GM06990 (cell line): ENCODE results near the gene WAC.

Source experiments
- DNase-seq: peaks from one replicate; pipeline ENCODE4 v3.0.0-alpha.2; 2011; ENCODE audit not compliant: insufficient read length; ENCODE audit errors: extremely low read depth
- H3K27me3 ChIP-seq: replicated peaks from 2 replicates; pipeline ENCODE4 v1.6.0; 2011; ENCODE audit warnings: low read length; ENCODE audit not compliant: control insufficient read depth, insufficient read depth
- H3K36me3 ChIP-seq: 2 replicates; pipeline ENCODE4 v1.5.1; 2011; ENCODE audit warnings: low read length; ENCODE audit not compliant: control insufficient read depth, insufficient read depth
- H3K4me3 ChIP-seq: replicated peaks from 2 replicates; pipeline ENCODE4 v1.5.1; 2011; ENCODE audit warnings: low read depth, mild to moderate bottlenecking, control low read depth, low read length
- TF ChIP-seq, protein P1 (sequence below): IDR thresholded peaks from 2 replicates; pipeline ENCODE4 v1.5.1; 2011; ENCODE audit warnings: low read length, control low read depth, mild to moderate bottlenecking, inconsistent platforms; ENCODE audit not compliant: insufficient read depth, poor library complexity, severe bottlenecking

Gene WAC

DNA sequence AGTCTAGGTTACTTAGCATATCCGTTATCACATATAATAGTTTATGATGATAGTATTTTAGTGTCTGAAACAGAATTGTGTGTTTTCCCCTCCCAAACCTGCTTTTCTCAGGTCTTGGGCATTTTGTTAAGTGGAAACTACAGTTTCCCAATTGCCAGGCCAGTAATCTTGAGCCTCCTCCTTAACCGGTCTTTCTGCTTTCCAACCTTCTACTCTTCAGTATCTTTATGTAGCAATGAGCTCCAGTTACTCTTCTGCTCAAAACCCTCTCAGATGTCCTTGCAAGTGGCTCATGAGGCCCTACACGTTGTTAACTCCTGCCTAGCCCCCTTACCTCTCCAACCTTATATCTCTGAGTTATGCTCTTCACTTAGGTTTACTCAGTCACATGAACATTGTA, 22.0 kb downstream of the WAC start:
- no peak overlapping the region for H3K4me3 ChIP-seq
- no peaks in the 10 kb centered on the region for H3K27me3 ChIP-seq
- no peak for DNase-seq
- TF ChIP-seq, protein P1, sequence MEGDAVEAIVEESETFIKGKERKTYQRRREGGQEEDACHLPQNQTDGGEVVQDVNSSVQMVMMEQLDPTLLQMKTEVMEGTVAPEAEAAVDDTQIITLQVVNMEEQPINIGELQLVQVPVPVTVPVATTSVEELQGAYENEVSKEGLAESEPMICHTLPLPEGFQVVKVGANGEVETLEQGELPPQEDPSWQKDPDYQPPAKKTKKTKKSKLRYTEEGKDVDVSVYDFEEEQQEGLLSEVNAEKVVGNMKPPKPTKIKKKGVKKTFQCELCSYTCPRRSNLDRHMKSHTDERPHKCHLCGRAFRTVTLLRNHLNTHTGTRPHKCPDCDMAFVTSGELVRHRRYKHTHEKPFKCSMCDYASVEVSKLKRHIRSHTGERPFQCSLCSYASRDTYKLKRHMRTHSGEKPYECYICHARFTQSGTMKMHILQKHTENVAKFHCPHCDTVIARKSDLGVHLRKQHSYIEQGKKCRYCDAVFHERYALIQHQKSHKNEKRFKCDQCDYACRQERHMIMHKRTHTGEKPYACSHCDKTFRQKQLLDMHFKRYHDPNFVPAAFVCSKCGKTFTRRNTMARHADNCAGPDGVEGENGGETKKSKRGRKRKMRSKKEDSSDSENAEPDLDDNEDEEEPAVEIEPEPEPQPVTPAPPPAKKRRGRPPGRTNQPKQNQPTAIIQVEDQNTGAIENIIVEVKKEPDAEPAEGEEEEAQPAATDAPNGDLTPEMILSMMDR: no peak
- H3K36me3 ChIP-seq: peaks cover 2% of the 10 kb centered on the region

DNA sequence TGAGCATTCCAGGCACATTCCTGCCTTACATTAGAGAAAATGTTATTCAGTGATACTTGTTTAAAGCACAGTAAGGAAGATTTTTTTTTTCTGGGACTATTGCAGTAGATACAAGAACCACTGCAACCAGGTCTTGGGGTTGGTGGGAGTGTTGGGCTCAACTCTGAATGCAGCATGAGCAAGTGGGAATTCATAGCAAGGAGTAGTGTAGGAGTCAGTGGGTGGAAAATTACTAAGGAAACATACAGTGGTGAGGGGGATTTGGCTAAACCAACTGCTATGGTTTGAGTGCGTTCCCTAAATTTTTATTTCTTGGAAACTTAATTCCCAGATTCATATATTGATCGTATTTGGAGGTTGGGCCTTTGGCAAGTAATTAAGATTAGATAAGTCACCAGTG, 22.4 kb downstream of the WAC start:
- no peak overlapping the region for H3K4me3 ChIP-seq
- TF ChIP-seq, protein P1: no peak
- H3K27me3 ChIP-seq: no peaks in the 10 kb centered on the region
- H3K36me3 ChIP-seq: peaks cover 2% of the 10 kb centered on the region
- no peak for DNase-seq

DNA sequence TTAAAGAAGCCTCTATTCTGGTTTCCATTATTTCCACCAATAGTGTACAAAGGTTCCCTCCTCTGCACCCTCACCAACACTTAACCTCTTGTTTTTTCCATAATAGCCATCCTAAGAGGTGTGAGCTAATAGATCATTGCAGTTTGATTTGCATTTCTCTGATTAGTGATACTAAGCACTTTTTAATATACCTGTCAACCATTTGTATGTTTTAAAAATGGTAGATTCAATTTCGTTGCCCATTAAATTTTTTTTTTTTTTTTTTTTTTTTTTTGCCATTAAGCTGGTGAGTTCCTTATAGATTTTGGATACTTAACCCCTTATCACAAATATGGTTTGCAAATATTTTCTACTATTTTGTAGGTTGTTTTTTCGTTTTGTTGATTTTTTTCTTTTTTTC, 23.2 kb downstream of the WAC start:
- TF ChIP-seq, protein P1: no peak
- no peak overlapping the region for H3K4me3 ChIP-seq
- no peak for DNase-seq
- peaks cover 6% of the 10 kb centered on the region for H3K36me3 ChIP-seq
- no peaks in the 10 kb centered on the region for H3K27me3 ChIP-seq

DNA sequence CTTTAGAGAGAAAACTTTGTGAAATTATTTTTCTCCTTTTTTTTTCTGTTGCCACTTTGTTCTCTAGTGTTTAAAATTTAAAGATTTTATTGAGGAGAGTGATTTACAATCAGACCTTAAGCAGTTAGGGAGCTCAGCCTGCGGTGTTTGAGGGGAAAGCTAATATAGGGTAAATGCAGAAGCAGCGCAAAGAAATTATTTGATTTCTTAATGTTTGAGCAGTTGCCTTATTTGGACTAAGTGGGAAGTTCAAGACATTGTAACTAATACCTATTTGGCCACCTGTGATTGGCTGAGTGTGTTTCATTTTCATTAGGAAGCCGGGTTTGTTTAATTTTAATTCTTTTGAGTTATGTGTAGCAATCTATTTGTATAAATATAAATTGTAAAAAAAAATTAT, 25.3 kb downstream of the WAC start:
- TF ChIP-seq, protein P1: no peak
- Histone ChIP-seq H3K4me3 (no peak overlapping the region), H3K36me3 (peaks cover 8% of the 10 kb centered on the region), H3K27me3 (no peaks in the 10 kb centered on the region)
- DNase-seq: no peak

DNA sequence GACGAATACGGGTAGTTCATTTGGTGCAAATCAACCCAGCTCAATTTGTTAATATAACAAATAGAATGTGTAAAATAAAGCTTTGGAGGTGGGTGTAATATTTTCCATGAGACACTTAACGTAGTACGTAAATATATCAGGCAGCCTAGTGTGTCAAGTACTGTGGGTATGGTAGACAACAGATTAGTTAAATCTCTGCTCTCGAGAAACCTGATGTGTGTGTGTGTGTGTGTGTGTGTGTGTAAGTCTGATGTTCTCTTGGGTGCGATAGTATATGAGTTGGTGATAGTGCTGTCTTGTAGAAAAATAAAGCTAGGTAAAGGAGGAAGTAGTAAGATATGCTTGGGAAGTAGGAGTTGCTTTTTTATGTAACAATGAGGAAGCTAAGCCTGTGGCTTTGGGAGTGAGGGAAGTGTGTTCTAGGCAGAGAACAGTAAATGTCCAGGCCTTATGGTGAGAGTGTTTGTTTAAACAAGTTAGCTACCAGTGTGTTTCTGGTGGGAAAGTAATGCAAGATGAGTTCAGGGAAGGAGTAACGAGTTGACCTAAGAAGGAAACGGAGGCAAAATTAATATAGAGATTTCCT, 26.1 kb downstream of the WAC start:
- H3K4me3 ChIP-seq: no peak overlapping the region
- TF ChIP-seq, protein P1: no peak
- no peaks in the 10 kb centered on the region for H3K27me3 ChIP-seq
- peaks cover 8% of the 10 kb centered on the region for H3K36me3 ChIP-seq
- DNase-seq: no peak

DNA sequence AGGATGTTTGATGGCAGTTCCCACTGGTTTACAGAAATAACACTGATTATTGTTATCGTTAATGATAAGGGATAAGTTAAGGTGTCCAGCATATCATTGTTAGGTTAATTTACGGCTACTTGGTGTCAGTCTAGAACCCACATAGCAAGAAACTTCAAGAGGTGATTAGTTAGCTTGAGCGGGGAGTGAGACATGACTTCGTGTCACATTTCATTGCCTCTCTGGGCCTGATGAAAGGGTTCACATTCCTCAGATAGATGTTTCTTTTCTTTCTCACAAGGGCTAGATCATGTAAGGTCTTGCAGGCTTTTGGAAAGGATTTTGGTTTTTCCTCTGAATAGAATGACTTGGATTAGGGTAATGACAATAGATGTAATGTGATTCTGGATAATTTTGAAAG, 26.7 kb downstream of the WAC start:
- Histone ChIP-seq H3K4me3 (no peak overlapping the region), H3K27me3 (no peaks in the 10 kb centered on the region), H3K36me3 (peaks cover 8% of the 10 kb centered on the region)
- no peak for DNase-seq
- TF ChIP-seq, protein P1: no peak
